ENCODE data around the gene GRAMD1A.
"Not testable (repeated sequence)": the region's sequence is repeated elsewhere in the genome, so short reads cannot be mapped to it uniquely, and the experiment has no call there.

Gene GRAMD1A

GRCh38 chr19:35048911-35049411 lies 48.8 kb downstream of the GRAMD1A start:
- TF ChIP-seq EZH2phosphoT487 (IDR thresholded peaks at IDR 0.05; ENCODE audit: borderline replicate concordance, low read length) (no peak), CTCF (IDR thresholded peaks at IDR 0.05; ENCODE audit: low read depth, low read length, poor library complexity, severe bottlenecking) (no peak)
- H3K4me2 ChIP-seq (ENCODE audit: low read length): no peak overlapping the region
- H3K27me3 ChIP-seq (ENCODE audit: control insufficient read depth, low read length): 0 out of 2 replicates have a peak, but pooled peaks cover 2% of the 10 kb centered on the region
- no peaks in the 10 kb centered on the region for H3K79me2 ChIP-seq (ENCODE audit: control insufficient read depth, low read length)
- H3K4me1 ChIP-seq (ENCODE audit: control insufficient read depth, low read length): peaks cover 8% of the 10 kb centered on the region
- no peaks in the 10 kb centered on the region for H3K36me3 ChIP-seq (ENCODE audit: control insufficient read depth, low read length)
- H3K4me3 ChIP-seq (ENCODE audit: low read length): no peak overlapping the region
- H3F3A ChIP-seq (ENCODE audit: control insufficient read depth, insufficient read depth): no peaks in the 10 kb centered on the region
- H3K27ac ChIP-seq (ENCODE audit: low read depth, low read length): no peak overlapping the region
- no peaks in the 10 kb centered on the region for H3K9me2 ChIP-seq (replicated peaks; ENCODE audit: control insufficient read depth, low read length)
- H3K9me3 ChIP-seq (ENCODE audit: control insufficient read depth, insufficient read depth, low read length): no peaks in the 10 kb centered on the region
- H4K20me1 ChIP-seq (ENCODE audit: control insufficient read depth, insufficient read depth, low read depth, low read length): no peaks in the 10 kb centered on the region

- Histone ChIP-seq H3K9me3 (ENCODE audit: control insufficient read depth, insufficient read depth, low read length) (no peaks in the 10 kb centered on the region), H3K36me3 (ENCODE audit: control insufficient read depth, low read length) (no peaks in the 10 kb centered on the region), H4K20me1 (ENCODE audit: control insufficient read depth, insufficient read depth, low read depth, low read length) (no peaks in the 10 kb centered on the region), H3F3A (ENCODE audit: control insufficient read depth, insufficient read depth) (no peaks in the 10 kb centered on the region), H3K4me1 (ENCODE audit: control insufficient read depth, low read length) (peaks cover 8% of the 10 kb centered on the region), H3K9me2 (replicated peaks; ENCODE audit: control insufficient read depth, low read length) (no peaks in the 10 kb centered on the region), H3K27ac (ENCODE audit: low read depth, low read length) (no peak overlapping the region), H3K79me2 (ENCODE audit: control insufficient read depth, low read length) (no peaks in the 10 kb centered on the region), H3K27me3 (ENCODE audit: control insufficient read depth, low read length) (0 out of 2 replicates have a peak, but pooled peaks cover 2% of the 10 kb centered on the region), H3K4me2 (ENCODE audit: low read length) (no peak overlapping the region), H3K4me3 (ENCODE audit: low read length) (no peak overlapping the region)
- TF ChIP-seq CTCF (IDR thresholded peaks at IDR 0.05; ENCODE audit: low read depth, low read length, poor library complexity, severe bottlenecking): no peak
- no peak for TF ChIP-seq EZH2phosphoT487 (IDR thresholded peaks at IDR 0.05; ENCODE audit: borderline replicate concordance, low read length)
These were observed 49.3 kb downstream of the GRAMD1A start for GRCh38 chr19:35049456-35049855.

DNA sequence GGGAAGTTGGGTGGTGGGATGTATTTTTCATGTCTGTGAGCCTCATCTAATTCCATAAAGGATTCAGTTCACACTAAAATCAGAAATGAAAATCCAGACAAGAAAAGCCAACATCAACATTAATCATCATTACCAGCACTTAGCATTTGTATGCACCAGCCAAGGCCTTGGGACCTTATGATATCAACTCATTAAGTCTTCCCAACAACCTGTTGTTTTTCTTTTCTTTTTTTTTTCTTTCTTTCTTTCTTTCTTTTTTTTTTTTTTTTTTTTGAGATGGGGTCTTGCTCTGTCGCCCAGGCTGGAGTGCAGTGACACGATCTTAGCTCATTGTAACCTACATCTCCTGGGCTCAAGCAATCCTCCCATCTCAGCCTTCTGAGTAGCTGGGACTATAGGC lies 50.5 kb downstream of the GRAMD1A start:
- not testable (repeated sequence) for H3K79me2 ChIP-seq (ENCODE audit: control insufficient read depth, low read length); H3K4me2 ChIP-seq (ENCODE audit: low read length); H3K4me1 ChIP-seq (ENCODE audit: control insufficient read depth, low read length); H3K4me3 ChIP-seq (ENCODE audit: low read length); H3K27me3 ChIP-seq (ENCODE audit: control insufficient read depth, low read length); H3K9me3 ChIP-seq (ENCODE audit: control insufficient read depth, insufficient read depth, low read length); H3K27ac ChIP-seq (ENCODE audit: low read depth, low read length); H3F3A ChIP-seq (ENCODE audit: control insufficient read depth, insufficient read depth); H3K9me2 ChIP-seq (replicated peaks; ENCODE audit: control insufficient read depth, low read length); H4K20me1 ChIP-seq (ENCODE audit: control insufficient read depth, insufficient read depth, low read depth, low read length); H3K36me3 ChIP-seq (ENCODE audit: control insufficient read depth, low read length)

GRCh38 chr19:35051268-35051667 lies 51.1 kb downstream of the GRAMD1A start:
- not testable (repeated sequence) for H3K27ac ChIP-seq (ENCODE audit: low read depth, low read length); H3K9me2 ChIP-seq (replicated peaks; ENCODE audit: control insufficient read depth, low read length); H3F3A ChIP-seq (ENCODE audit: control insufficient read depth, insufficient read depth); H3K4me1 ChIP-seq (ENCODE audit: control insufficient read depth, low read length); H3K79me2 ChIP-seq (ENCODE audit: control insufficient read depth, low read length); H4K20me1 ChIP-seq (ENCODE audit: control insufficient read depth, insufficient read depth, low read depth, low read length); H3K4me3 ChIP-seq (ENCODE audit: low read length); H3K36me3 ChIP-seq (ENCODE audit: control insufficient read depth, low read length); H3K4me2 ChIP-seq (ENCODE audit: low read length); H3K9me3 ChIP-seq (ENCODE audit: control insufficient read depth, insufficient read depth, low read length)
- H3K27me3 ChIP-seq (ENCODE audit: control insufficient read depth, low read length): peaks cover 14% of the 10 kb centered on the region
